HG02938 (cell line): Measurements from ENCODE around the gene MAPK4.

ENCODE experiments used
- ATAC-seq: cut with Tn5 transposase; IDR thresholded peaks from one replicate; pipeline ENCODE4 v1.9.1; 2021; ENCODE audit warnings: mild to moderate bottlenecking, moderate library complexity; ENCODE audit not compliant: unreplicated experiment

Gene MAPK4

DNA sequence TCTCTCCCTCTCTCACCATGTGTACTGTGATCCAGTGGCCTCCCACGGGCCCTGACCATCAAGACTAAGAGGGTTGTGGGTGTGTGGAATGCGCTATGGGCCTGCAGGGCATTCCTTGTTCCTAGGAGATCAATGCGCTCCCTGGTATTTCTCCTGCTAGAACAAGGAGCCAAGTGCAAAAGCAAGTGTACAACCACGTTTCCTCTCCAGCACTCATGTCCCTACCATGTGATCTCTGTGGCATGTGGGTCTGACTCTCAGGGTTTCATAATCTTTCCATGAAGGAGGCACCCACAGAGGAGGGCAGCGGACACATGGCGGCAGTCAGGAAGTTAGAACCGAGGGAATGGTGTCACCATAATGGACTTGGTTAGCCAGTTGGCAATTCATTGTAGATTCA lies 91.4 kb downstream of the MAPK4 start:
- ATAC-seq, result no peak

DNA sequence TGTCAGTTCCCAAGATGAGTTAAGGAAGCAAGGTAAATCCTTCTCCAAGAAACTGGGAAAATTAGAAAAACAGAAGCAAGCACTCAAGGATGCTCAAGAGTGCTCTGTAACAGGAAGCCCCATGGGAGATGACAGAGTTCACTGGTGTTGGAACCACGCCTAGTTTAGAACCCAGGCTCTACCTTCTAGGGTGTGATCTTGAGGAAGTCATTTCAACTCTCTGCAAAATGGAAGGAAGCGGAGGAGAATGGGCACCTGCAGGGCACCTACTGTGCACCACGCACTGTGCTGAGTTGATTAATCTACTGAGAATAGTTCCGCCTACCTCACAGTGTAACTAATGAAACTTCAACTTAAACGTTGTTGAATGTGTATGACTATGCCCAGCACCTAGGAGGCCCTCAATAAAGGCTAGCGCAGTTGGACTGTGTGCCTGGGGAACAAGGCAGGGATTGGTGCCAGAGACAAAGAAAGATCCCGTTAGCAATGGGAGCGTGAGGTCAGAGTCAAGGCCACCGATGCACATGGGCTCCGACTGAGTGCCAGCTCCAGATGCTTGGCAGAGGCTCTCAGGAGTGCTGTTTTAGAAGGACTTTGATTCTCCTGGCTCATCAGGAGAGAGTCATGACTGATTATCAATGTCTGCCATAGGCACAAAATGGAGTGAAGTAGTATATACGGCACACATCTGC lies 93.7 kb downstream of the MAPK4 start:
- ATAC-seq, result no peak

- no peak for ATAC-seq
These were observed 94.3 kb downstream of the MAPK4 start for GRCh38 chr18:50654211-50654610.

GRCh38 chr18:50654658-50655550 lies 95.0 kb downstream of the MAPK4 start:
- ATAC-seq, result no peak

GRCh38 chr18:50656396-50656795 lies 96.5 kb downstream of the MAPK4 start:
- ATAC-seq, result no peak

DNA sequence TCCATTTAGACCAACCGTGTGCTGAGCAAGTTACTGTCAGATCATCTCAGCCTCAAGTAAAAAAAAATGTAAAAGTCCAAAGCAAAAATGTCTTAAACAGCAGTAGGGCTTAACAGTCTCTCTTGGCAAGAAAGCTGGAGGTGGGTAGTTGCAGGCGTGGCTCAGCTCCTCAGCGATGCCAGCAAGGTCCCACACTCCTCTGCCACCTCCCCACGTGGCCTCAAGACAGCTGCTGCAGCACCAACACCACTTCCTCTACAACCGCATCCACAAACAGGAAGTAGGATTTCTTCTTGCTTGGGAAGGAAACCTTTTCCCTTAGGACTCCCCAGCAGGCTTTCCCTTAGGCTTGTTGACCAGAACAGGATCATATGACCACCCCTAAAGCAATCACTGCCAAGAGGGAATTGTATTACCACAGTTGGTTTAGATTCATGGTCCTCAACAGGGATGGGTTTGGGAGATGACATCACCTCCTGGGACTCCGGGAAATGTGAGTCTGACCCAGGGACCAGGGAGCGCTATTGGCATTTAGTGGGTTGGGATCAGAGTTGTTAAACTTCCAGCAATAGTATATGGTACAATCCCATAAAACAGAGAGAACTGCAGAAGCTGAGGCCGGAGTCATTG lies 97.1 kb downstream of the MAPK4 start:
- no peak for ATAC-seq

GRCh38 chr18:50658601-50659000 lies 98.7 kb downstream of the MAPK4 start:
- no peak for ATAC-seq

- no peak for ATAC-seq
These were observed 99.5 kb downstream of the MAPK4 start for GRCh38 chr18:50659091-50660003.

DNA sequence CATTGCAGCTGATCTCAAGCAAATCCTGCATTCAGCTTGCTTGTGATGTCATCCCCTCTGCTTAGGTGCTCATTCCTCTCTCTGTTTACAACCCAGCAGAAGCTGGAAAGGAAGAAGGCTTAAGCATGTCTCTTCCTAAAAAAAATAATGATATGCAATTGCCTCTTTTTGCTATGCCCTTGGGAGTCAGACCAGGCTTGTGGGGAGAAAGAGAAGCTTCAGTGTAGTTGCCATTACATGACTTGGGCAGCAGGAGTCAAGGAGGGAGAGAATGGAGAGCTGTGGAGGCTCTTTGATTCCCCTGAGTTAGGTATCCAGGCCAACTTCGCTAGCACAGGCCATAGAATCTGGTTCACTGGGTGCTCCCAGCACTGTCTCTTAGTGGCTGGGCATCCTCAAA lies 101.1 kb downstream of the MAPK4 start:
- ATAC-seq, result no peak

DNA sequence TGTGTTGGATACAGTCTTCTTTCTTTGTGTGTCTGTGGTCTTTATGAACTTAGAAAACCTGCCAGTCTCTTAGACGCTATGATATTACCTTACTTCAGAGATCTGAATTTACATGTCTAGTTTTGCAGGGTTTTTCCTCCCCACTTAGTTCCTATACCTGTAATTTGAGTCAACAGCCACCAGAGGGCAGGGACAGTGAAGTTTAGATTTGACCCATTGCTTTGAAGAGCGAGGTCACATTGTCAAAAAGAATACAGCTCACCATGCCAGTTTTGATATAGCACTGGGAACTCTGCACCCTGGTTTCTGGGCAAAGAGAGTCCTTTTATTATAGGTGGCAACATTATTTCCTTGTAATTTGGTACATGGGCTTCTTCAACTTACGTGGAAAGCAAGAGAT lies 102.3 kb downstream of the MAPK4 start:
- ATAC-seq, result no peak

GRCh38 chr18:50662775-50663383 lies 103.0 kb downstream of the MAPK4 start:
- no peak for ATAC-seq

DNA sequence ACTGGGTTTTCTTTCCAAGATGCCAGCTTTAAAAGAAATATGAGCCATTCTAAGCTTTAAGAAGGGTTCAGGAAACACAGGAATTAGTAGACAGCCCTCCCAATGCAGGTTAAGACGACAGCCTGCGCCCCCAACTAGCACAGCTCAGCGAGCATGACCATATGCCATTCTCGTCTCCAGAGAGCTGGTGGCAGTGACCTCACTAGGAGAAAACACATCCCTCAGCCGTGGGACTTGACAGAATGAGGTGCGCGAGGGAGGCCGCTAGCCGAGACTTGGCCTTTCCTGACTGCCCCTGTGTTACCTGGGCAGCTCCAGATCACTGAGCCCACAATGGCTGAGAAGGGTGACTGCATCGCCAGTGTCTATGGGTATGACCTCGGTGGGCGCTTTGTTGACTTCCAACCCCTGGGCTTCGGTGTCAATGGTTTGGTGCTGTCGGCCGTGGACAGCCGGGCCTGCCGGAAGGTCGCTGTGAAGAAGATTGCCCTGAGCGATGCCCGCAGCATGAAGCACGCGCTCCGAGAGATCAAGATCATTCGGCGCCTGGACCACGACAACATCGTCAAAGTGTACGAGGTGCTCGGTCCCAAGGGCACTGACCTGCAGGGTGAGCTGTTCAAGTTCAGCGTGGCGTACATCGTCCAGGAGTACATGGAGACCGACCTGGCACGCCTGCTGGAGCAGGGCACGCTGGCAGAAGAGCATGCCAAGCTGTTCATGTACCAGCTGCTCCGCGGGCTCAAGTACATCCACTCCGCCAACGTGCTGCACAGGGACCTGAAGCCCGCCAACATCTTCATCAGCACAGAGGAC lies 103.9 kb downstream of the MAPK4 start:
- no peak for ATAC-seq

- ATAC-seq, result no peak
These were observed 105.1 kb downstream of the MAPK4 start for GRCh38 chr18:50665015-50665414.

DNA sequence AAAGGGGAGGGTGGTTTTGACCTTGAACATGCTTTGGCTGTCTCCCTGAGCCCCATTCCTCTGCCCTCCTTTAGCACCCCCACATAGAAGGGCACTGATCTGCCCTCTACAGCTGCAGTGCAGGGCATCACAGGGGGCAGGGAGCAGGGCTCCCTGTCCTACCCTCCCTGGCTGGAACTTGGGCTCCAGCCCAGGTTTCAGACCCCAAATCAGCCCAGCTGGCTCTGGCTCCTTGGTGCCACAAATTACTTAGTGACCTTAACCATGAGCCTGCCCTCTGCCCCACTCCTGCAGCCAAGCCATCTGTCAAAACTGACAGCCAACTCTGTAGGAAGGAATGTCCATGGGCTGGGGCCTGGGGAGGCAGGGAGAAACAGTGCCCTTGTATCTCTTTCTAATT lies 105.6 kb downstream of the MAPK4 start:
- ATAC-seq, result no peak

GRCh38 chr18:50666536-50666935 lies 106.6 kb downstream of the MAPK4 start:
- ATAC-seq, result no peak

- ATAC-seq, result no peak
These were observed 111.5 kb downstream of the MAPK4 start for GRCh38 chr18:50671376-50671775.

GRCh38 chr18:50674307-50674980 lies 114.6 kb downstream of the MAPK4 start:
- no peak for ATAC-seq

GRCh38 chr18:50675043-50675442 lies 115.2 kb downstream of the MAPK4 start:
- no peak for ATAC-seq

DNA sequence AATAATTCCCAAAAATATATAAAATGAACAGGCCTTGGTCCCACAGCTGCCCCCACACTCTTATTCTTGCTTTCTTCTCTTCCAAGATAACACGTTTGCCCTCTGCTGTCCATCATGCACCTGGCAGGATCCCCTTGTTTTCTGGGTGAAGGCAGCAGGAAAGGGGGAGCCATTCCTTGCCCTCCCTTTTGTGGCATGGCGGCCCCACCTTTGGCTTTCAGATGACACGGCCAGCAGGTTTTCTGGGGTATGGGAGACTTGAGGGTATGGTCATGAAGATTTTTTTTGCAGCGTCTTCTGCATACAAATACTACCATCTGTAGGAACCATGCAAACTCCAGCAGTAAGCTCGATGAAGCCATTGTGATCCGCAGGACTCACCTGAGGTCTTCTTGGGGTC lies 118.8 kb downstream of the MAPK4 start:
- ATAC-seq, result no peak
